Parathyroid adenoma (tissue), 2 donors: ENCODE results near the gene HINFP.

Source experiments
- H2AFZ ChIP-seq: fragments of 300-600 bp; sonication (generic); one replicate; pipeline ENCODE4 v1.7.0; 2017; ENCODE audit warnings: antibody characterized with exemption, mild to moderate bottlenecking
- H3K27ac ChIP-seq: fragments of 300-600 bp; sonication (generic); one replicate; pipeline ENCODE4 v1.7.0; 2017
- H3K27me3 ChIP-seq: fragments of 300-600 bp; sonication (generic); one replicate; pipeline ENCODE4 v1.7.0; 2017; ENCODE audit warnings: low read length; ENCODE audit not compliant: control insufficient read depth, insufficient read depth
- H3K36me3 ChIP-seq: fragments of 300-600 bp; sonication (generic); one replicate; pipeline ENCODE4 v1.7.0; 2017; ENCODE audit warnings: low read length; ENCODE audit not compliant: control insufficient read depth, insufficient read depth
- H3K4me1 ChIP-seq: fragments of 300-600 bp; sonication (generic); one replicate; pipeline ENCODE4 v1.7.0; 2017; ENCODE audit warnings: control low read depth
- H3K4me2 ChIP-seq: fragments of 300-600 bp; sonication (generic); one replicate; pipeline ENCODE4 v1.7.0; 2017; ENCODE audit warnings: low read length
- H3K4me3 ChIP-seq: fragments of 300-600 bp; sonication (generic); one replicate; pipeline ENCODE4 v1.7.0; 2017; ENCODE audit warnings: low read depth, low read length
- H3K79me2 ChIP-seq: fragments of 300-600 bp; sonication (generic); one replicate; pipeline ENCODE4 v1.7.0; 2017; ENCODE audit warnings: control low read depth
- H3K9ac ChIP-seq: fragments of 300-600 bp; sonication (generic); one replicate; pipeline ENCODE4 v1.7.0; 2017; ENCODE audit warnings: mild to moderate bottlenecking
- H3K9me3 ChIP-seq: fragments of 300-600 bp; sonication (generic); one replicate; pipeline ENCODE4 v1.7.0; 2017; ENCODE audit warnings: low read length; ENCODE audit not compliant: control insufficient read depth
- TF ChIP-seq, protein P1 (sequence below): fragments of 300-600 bp; sonication (generic); IDR thresholded peaks from one replicate; pipeline ENCODE4 v1.7.0; 2017; ENCODE audit warnings: antibody characterized with exemption, mild to moderate bottlenecking
- donor health status: primary hyperparathyroidism.

Gene HINFP

DNA sequence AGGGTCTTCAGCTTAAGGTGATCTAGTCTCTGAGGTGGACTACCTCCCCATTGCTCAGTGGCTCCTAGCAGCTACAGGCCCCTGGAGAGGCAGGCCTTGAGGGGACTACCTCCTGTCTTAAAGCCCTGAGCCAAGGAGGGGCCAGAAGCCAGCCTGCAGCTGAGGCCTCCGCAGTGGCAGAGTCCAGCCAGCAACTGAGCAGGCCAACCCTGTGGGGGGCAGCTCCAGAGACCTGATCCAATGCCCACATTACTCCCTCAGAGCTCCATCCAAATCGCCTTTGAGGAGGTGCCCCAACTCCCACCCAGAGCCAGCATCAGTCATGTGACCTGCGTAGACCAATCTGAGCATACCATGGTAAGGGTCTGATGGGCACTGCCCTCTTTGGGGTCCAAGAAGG is 11.5 kb upstream of the HINFP start:
- Histone ChIP-seq H3K79me2 (no peaks in the 10 kb centered on the region), H3K27me3 (no peaks in the 10 kb centered on the region), H3K36me3 (no peaks in the 10 kb centered on the region), H3K27ac (no peak overlapping the region), H3K4me3 (no peak overlapping the region), H3K9me3 (no peaks in the 10 kb centered on the region), H3K4me2 (no peak overlapping the region), H2AFZ (no peak overlapping the region), H3K9ac (no peak overlapping the region), H3K4me1 (peaks cover 3% of the 10 kb centered on the region)
- TF ChIP-seq, protein P1, sequence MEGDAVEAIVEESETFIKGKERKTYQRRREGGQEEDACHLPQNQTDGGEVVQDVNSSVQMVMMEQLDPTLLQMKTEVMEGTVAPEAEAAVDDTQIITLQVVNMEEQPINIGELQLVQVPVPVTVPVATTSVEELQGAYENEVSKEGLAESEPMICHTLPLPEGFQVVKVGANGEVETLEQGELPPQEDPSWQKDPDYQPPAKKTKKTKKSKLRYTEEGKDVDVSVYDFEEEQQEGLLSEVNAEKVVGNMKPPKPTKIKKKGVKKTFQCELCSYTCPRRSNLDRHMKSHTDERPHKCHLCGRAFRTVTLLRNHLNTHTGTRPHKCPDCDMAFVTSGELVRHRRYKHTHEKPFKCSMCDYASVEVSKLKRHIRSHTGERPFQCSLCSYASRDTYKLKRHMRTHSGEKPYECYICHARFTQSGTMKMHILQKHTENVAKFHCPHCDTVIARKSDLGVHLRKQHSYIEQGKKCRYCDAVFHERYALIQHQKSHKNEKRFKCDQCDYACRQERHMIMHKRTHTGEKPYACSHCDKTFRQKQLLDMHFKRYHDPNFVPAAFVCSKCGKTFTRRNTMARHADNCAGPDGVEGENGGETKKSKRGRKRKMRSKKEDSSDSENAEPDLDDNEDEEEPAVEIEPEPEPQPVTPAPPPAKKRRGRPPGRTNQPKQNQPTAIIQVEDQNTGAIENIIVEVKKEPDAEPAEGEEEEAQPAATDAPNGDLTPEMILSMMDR = no peak

DNA sequence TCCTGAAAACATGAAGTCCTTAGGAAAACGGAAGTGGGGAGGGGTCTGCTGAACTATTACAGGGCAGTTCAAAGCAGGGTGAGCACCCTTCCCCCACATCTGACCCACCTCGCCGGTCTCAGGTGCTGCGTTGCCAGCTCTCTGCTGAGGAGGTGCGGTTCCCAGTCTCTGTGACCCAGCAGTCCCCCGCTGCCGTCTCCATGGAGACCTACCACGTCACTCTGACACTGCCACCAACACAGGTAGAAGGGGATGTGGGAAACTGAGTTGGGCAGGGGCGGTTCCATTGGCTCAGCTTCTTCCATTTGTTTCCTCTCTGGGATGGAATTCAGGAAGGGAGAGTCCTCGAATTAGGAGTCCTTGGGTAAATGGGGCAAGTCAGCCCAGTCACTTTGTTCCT is 10.9 kb upstream of the HINFP start:
- no peaks in the 10 kb centered on the region for H3K36me3 ChIP-seq
- TF ChIP-seq, protein P1 = no peak
- H3K27me3 ChIP-seq = no peaks in the 10 kb centered on the region
- no peak overlapping the region for H3K4me2 ChIP-seq
- H3K79me2 ChIP-seq = no peaks in the 10 kb centered on the region
- no peak overlapping the region for H3K27ac ChIP-seq
- no peaks in the 10 kb centered on the region for H3K9me3 ChIP-seq
- H3K4me3 ChIP-seq = no peak overlapping the region
- H2AFZ ChIP-seq = no peak overlapping the region
- peaks cover 3% of the 10 kb centered on the region for H3K4me1 ChIP-seq
- no peak overlapping the region for H3K9ac ChIP-seq

DNA sequence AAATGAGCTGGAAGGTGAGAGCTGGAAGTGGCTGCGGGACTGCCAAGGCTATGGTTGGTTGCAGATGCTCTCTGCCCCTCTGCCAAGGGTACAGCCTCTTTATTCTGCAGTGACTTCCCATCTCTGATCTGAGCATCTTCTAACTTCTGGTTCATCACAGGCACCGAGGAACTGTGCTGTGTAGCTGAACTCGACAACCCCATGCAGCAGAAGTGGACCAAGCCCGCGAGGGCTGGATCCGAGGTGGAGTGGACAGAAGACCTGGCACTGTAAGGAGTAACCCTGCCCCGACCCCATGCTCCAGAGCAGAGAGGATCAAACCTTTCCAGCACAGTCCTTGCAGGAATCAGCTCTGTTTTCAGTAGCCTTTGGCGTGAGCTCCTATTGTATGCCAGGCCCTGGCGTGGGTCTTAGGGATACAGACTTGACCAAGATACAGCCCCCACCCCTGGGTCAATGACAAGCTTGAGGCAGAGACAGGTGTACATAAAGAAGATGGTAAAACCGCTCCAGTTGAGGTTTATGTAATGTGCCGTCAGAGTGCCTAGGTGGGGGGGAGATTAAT is 9.9 kb upstream of the HINFP start:
- no peak overlapping the region for H3K4me3 ChIP-seq
- no peaks in the 10 kb centered on the region for H3K36me3 ChIP-seq
- H3K9me3 ChIP-seq = no peaks in the 10 kb centered on the region
- H3K4me2 ChIP-seq = no peak overlapping the region
- H3K27ac ChIP-seq = no peak overlapping the region
- TF ChIP-seq, protein P1 = no peak
- H3K9ac ChIP-seq = no peak overlapping the region
- H3K27me3 ChIP-seq = no peaks in the 10 kb centered on the region
- no peak overlapping the region for H2AFZ ChIP-seq
- H3K79me2 ChIP-seq = no peaks in the 10 kb centered on the region
- H3K4me1 ChIP-seq = peaks cover 3% of the 10 kb centered on the region

DNA sequence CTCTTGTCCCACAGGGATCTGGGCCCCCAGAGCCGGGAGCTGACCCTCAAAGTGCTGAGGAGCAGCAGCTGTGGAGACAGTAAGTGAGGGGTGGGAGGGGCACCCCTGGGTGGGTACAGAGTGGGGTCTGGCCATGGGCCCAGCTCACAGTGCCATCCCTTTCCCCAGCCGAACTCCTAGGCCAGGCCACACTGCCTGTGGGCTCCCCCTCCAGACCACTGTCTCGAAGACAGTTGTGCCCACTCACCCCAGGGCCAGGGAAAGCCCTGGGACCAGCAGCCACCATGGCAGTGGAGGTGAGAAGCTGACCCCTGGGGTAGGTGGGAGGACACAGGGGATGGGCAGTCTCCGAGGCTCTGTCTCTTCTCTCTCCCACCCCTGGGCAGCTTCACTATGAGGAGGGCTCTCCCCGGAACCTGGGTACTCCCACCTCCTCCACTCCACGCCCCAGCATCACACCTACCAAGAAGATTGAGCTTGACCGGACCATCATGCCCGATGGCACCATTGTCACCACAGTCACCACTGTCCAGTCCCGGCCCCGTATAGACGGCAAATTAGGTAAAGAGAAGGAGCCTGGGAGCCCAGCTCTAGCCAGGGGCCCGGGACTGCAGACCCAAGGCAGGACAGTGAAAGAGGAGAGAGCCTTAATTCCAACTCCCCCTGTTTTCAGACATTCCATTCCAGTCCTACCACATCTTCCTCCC is 8.9 kb upstream of the HINFP start:
- no peak overlapping the region for H3K4me3 ChIP-seq
- no peak overlapping the region for H3K4me2 ChIP-seq
- no peaks in the 10 kb centered on the region for H3K4me1 ChIP-seq
- no peaks in the 10 kb centered on the region for H3K9me3 ChIP-seq
- H2AFZ ChIP-seq = no peak overlapping the region
- H3K27me3 ChIP-seq = no peaks in the 10 kb centered on the region
- no peaks in the 10 kb centered on the region for H3K36me3 ChIP-seq
- no peaks in the 10 kb centered on the region for H3K79me2 ChIP-seq
- no peak overlapping the region for H3K9ac ChIP-seq
- TF ChIP-seq, protein P1 = no peak
- H3K27ac ChIP-seq = no peak overlapping the region

DNA sequence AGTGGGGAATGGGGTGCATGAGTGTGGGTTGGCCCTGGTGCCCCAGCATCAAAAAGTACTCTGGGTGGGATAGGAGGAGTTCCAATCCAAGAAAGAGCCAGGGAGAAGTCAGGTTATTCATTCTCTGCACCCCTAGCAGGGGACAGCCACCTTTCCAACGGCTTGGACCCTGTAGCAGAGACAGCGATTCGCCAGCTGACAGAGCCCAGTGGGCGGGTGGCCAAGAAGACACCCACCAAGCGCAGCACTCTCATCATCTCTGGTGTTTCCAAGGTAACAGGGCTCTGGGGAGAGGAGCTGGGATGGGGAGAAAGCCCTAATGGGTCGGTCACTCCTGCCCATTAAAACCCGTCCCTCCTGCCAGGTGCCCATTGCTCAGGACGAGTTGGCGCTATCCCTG is 7.7 kb upstream of the HINFP start:
- no peaks in the 10 kb centered on the region for H3K9me3 ChIP-seq
- H3K9ac ChIP-seq = no peak overlapping the region
- no peak overlapping the region for H2AFZ ChIP-seq
- no peaks in the 10 kb centered on the region for H3K79me2 ChIP-seq
- H3K27me3 ChIP-seq = no peaks in the 10 kb centered on the region
- no peak overlapping the region for H3K4me3 ChIP-seq
- TF ChIP-seq, protein P1 = no peak
- no peaks in the 10 kb centered on the region for H3K4me1 ChIP-seq
- no peak overlapping the region for H3K27ac ChIP-seq
- no peak overlapping the region for H3K4me2 ChIP-seq
- no peaks in the 10 kb centered on the region for H3K36me3 ChIP-seq
